SK-N-SH (cell line): Measurements from ENCODE around the gene CSNK1G3. TPM values are rescaled to one million over a fixed set of nuclear protein-coding genes. Genes with fewer than 3 reads are reported as not detected.

Experiments used
- CTCF ChIA-PET: fragments of 300-600, 350-600 bp; formaldehyde crosslinking; extraction: SDS; loops from one replicate; lab custom pipeline; 2021; lab: Yijun Ruan, JAX
- POLR2A ChIA-PET: fragments of 350-600 bp; sonication (Branson Sonifier 250); formaldehyde crosslinking; extraction: SDS; loops from one replicate; lab custom pipeline; 2020; ENCODE audit warnings: antibody characterized with exemption, inconsistent platforms; lab: Yijun Ruan, JAX
- DNase-seq: peaks from one replicate; pipeline ENCODE4 v3.0.0; 2012
- H2AFZ ChIP-seq: fragments of 200-600 bp; sonication (generic); 2 replicates; pipeline ENCODE4 v1.8.1; 2016; ENCODE audit warnings: antibody characterized with exemption, mild to moderate bottlenecking, low read depth
- H3F3A ChIP-seq: fragments of 200-600 bp; sonication (generic); replicated peaks from 2 replicates; pipeline ENCODE3; 2016; ENCODE audit warnings: antibody characterized with exemption, mild to moderate bottlenecking; ENCODE audit not compliant: insufficient read depth
- H3K27ac ChIP-seq, 2 experiments: fragments of 200-500 bp in 1 of 2; fragments of 200-600 bp in 1 of 2; sonication (Bioruptor generic) in 1 of 2; sonication (generic), shearing (Covaris generic) in 1 of 2; 2 replicates each; pipeline versions ENCODE4 v1.5.1 to v1.6.1; 2014 to 2016; ENCODE audit warnings: low read depth in 2 of 2, inconsistent platforms in 1 of 2, low read length in 1 of 2, mild to moderate bottlenecking in 1 of 2, mixed read lengths in 1 of 2
- H3K27me3 ChIP-seq: fragments of 200-600 bp; sonication (generic), shearing (Covaris generic); 2 replicates; pipeline ENCODE4 v1.6.1; 2016; ENCODE audit warnings: mixed run types; ENCODE audit not compliant: insufficient read depth
- H3K36me3 ChIP-seq, 2 experiments: fragments of 200-500 bp in 1 of 2; fragments of 200-600 bp in 1 of 2; sonication (Bioruptor generic) in 1 of 2; sonication (generic) in 1 of 2; replicated peaks in 1 of 2; 2 replicates each; pipeline versions ENCODE3 to v1.5.1; 2014 to 2016; ENCODE audit warnings: low read length in 1 of 2, mild to moderate bottlenecking in 1 of 2; ENCODE audit not compliant: insufficient read depth in 2 of 2, control insufficient read depth in 1 of 2
- H3K4me1 ChIP-seq, 2 experiments: fragments of 200-500 bp in 1 of 2; fragments of 200-600 bp in 1 of 2; sonication (Bioruptor generic) in 1 of 2; sonication (generic), shearing (Covaris generic) in 1 of 2; 2 replicates each; pipeline versions ENCODE4 v1.5.1 to v1.6.1; 2014 to 2016; ENCODE audit warnings: low read depth in 1 of 2, low read length in 1 of 2, mixed run types in 1 of 2; ENCODE audit not compliant: insufficient read depth in 2 of 2, control insufficient read depth in 1 of 2
- H3K4me2 ChIP-seq: fragments of 200-600 bp; sonication (generic), shearing (Covaris generic); 2 replicates; pipeline ENCODE4 v1.6.1; 2017; ENCODE audit warnings: mixed run types
- H3K4me3 ChIP-seq, 2 experiments: fragments of 200-500 bp in 1 of 2; fragments of 200-600 bp in 1 of 2; sonication (Bioruptor generic) in 1 of 2; sonication (generic), shearing (Covaris generic) in 1 of 2; 2 replicates each; pipeline versions ENCODE4 v1.5.1 to v1.8.1; 2014 to 2016; ENCODE audit warnings: low read depth in 2 of 2, inconsistent platforms in 1 of 2, low read length in 1 of 2, mild to moderate bottlenecking in 1 of 2, mixed read lengths in 1 of 2, moderate library complexity in 1 of 2
- H3K79me2 ChIP-seq: fragments of 200-600 bp; sonication (generic); 2 replicates; pipeline ENCODE4 v1.8.1; 2017; ENCODE audit warnings: mild to moderate bottlenecking; ENCODE audit not compliant: insufficient read depth
- H3K9ac ChIP-seq: fragments of 200-600 bp; sonication (generic); 2 replicates; pipeline ENCODE4 v1.6.1; 2017; ENCODE audit warnings: mixed run types
- H3K9me2 ChIP-seq: fragments of 200-600 bp; sonication (generic); 2 replicates; pipeline ENCODE4 v1.6.1; 2017; ENCODE audit warnings: mixed run types
- H3K9me3 ChIP-seq: fragments of 200-600 bp; sonication (generic); 2 replicates; pipeline ENCODE4 v1.6.1; 2017; ENCODE audit warnings: mixed run types, mild to moderate bottlenecking, moderate library complexity
- H4K20me1 ChIP-seq: fragments of 200-600 bp; sonication (generic); 2 replicates; pipeline ENCODE4 v1.6.1; 2017; ENCODE audit warnings: mild to moderate bottlenecking, mixed run types; ENCODE audit not compliant: insufficient read depth
- ELF1 ChIP-seq: IDR thresholded peaks from 2 replicates; pipeline ENCODE4 v1.4.0; 2012
- FOSL2 ChIP-seq: IDR thresholded peaks from 2 replicates; pipeline ENCODE4 v1.4.0; 2012; ENCODE audit warnings: low read depth, mild to moderate bottlenecking, moderate library complexity, borderline replicate concordance
- FOXM1 ChIP-seq: IDR thresholded peaks from 2 replicates; pipeline ENCODE4 v1.4.0; 2012; ENCODE audit warnings: low read depth, mild to moderate bottlenecking
- JUND ChIP-seq: IDR thresholded peaks from 2 replicates; pipeline ENCODE4 v1.4.0; 2012
- MEF2A ChIP-seq: IDR thresholded peaks from 2 replicates; pipeline ENCODE4 v1.4.0; 2012; ENCODE audit warnings: low read depth, borderline replicate concordance
- PBX3 ChIP-seq: IDR thresholded peaks from 2 replicates; pipeline ENCODE4; 2012
- POLR2AphosphoS5 ChIP-seq: IDR thresholded peaks from 2 replicates; pipeline ENCODE4 v1.6.1; 2012; ENCODE audit warnings: low read depth, low read length
- RAD21 ChIP-seq: IDR thresholded peaks from 2 replicates; pipeline ENCODE4 v1.6.1; 2012; ENCODE audit warnings: mild to moderate bottlenecking, low read length
- RCOR1 ChIP-seq: fragments of 150-350 bp; IDR thresholded peaks from 2 replicates; pipeline ENCODE4 v1.6.1; 2017; ENCODE audit warnings: antibody characterized with exemption, low read length
- RFX5 ChIP-seq: IDR thresholded peaks from 2 replicates; pipeline ENCODE4 v1.6.1; 2012; ENCODE audit warnings: mild to moderate bottlenecking, improper control_type of control experiment, low read length
- SIN3A ChIP-seq: IDR thresholded peaks from 2 replicates; pipeline ENCODE4 v1.6.1; 2012; ENCODE audit warnings: low read depth, mild to moderate bottlenecking, low read length, moderate library complexity, borderline replicate concordance
- SMC3 ChIP-seq: IDR thresholded peaks from 2 replicates; pipeline ENCODE4 v1.6.1; 2012; ENCODE audit warnings: low read depth, low read length, improper control_type of control experiment
- TAF1 ChIP-seq: IDR thresholded peaks from 2 replicates; pipeline ENCODE4 v1.6.1; 2012; ENCODE audit warnings: low read depth, mild to moderate bottlenecking, low read length, moderate library complexity, borderline replicate concordance
- TEAD4 ChIP-seq: IDR thresholded peaks from 2 replicates; pipeline ENCODE4 v1.4.0; 2012; ENCODE audit warnings: mild to moderate bottlenecking, borderline replicate concordance; ENCODE audit not compliant: insufficient read depth
- USF1 ChIP-seq: IDR thresholded peaks from 2 replicates; pipeline ENCODE4 v1.4.0; 2012; ENCODE audit warnings: low read depth, borderline replicate concordance
- YY1 ChIP-seq: IDR thresholded peaks from 2 replicates; pipeline ENCODE4 v1.4.0; 2012; ENCODE audit warnings: low read depth, mild to moderate bottlenecking
- ZBTB33 ChIP-seq: IDR thresholded peaks from 2 replicates; pipeline ENCODE4 v1.4.0; 2012; ENCODE audit warnings: low read depth, borderline replicate concordance
- WGBS: methylation state at CpG from one replicate; pipeline ENCODE4 v1.1.6; 2017; ENCODE audit warnings: low lambda C conversion rate; 5-methylcytosine and 5-hydroxymethylcytosine counted together
- polyA plus RNA-seq, 3 experiments: library from polyadenylated mRNA; depleted of rRNA; stranded (reverse); fragments of >200 nt; gene quantifications; 2 replicates each; pipeline ENCODE4 v1.2.3, GENCODE V29; 2012

The CSNK1G3 gene
- polyA plus RNA-seq, 1 of the 3 experiments (the other 2 are of a cell fraction): 13.1 TPM

- no peak overlapping the region for H2AFZ ChIP-seq
- no peaks in the 10 kb centered on the region for H3K9me2 ChIP-seq
- H4K20me1 ChIP-seq: peaks cover 15% of the 10 kb centered on the region
- H3K9ac ChIP-seq: no peak overlapping the region
- H3K27ac ChIP-seq: no peak overlapping the region
- WGBS: 95% methylated on average over 2 of the region's 2 CpGs
- H3F3A ChIP-seq: no peaks in the 10 kb centered on the region
- peaks cover 93% of the 10 kb centered on the region for H3K79me2 ChIP-seq
- peaks cover 0 to 3% of the 10 kb centered on the region in 2 experiments; a peak in 2 of 4 replicates for H3K4me1 ChIP-seq
- CTCF ChIA-PET: no interaction called here
- H3K27me3 ChIP-seq: no peaks in the 10 kb centered on the region
- no peaks in the 10 kb centered on the region for H3K36me3 ChIP-seq
- no peak for TF ChIP-seq POLR2AphosphoS5
- no peak overlapping the region for H3K4me2 ChIP-seq
- H3K9me3 ChIP-seq: no peaks in the 10 kb centered on the region
- DNase-seq: no peak
- POLR2A ChIA-PET: no interaction called here
- H3K4me3 ChIP-seq: no peak overlapping the region
Observed at GRCh38 chr5:123537256-123537655, 25.3 kb downstream of the CSNK1G3 start.

GRCh38 chr5:123537845-123538244 lies 25.9 kb downstream of the CSNK1G3 start:
- no peak overlapping the region for H3K4me2 ChIP-seq
- no peaks in the 10 kb centered on the region for H3K27me3 ChIP-seq
- no peak overlapping the region for H3K9ac ChIP-seq
- H3K9me3 ChIP-seq: no peaks in the 10 kb centered on the region
- peaks cover 15% of the 10 kb centered on the region for H4K20me1 ChIP-seq
- no peak overlapping the region for H3K27ac ChIP-seq
- H3K4me1 ChIP-seq: peaks cover 0 to 3% of the 10 kb centered on the region in 2 experiments; a peak in 2 of 4 replicates
- no peak overlapping the region for H2AFZ ChIP-seq
- no peaks in the 10 kb centered on the region for H3K36me3 ChIP-seq
- peaks cover 93% of the 10 kb centered on the region for H3K79me2 ChIP-seq
- WGBS: 98% methylated on average over 2 of the region's 2 CpGs
- no peak overlapping the region for H3K4me3 ChIP-seq
- no peaks in the 10 kb centered on the region for H3F3A ChIP-seq
- no peak for TF ChIP-seq MEF2A
- no peak for TF ChIP-seq RCOR1
- no peak for TF ChIP-seq TAF1
- TF ChIP-seq YY1: no peak
- TF ChIP-seq TEAD4: no peak
- TF ChIP-seq USF1: no peak
- TF ChIP-seq ELF1: no peak
- TF ChIP-seq FOSL2: no peak
- no peak for TF ChIP-seq ZBTB33
- TF ChIP-seq PBX3: no peak
- TF ChIP-seq SMC3: no peak
- TF ChIP-seq JUND: no peak
- no peak for TF ChIP-seq FOXM1
- no peak for TF ChIP-seq RFX5
- TF ChIP-seq RAD21: no peak
- TF ChIP-seq SIN3A: no peak
- no peaks in the 10 kb centered on the region for H3K9me2 ChIP-seq
- CTCF ChIA-PET: interaction anchor here (0.6 kb wide), 1 partner anchor 26 kb away, joined by 3 read pairs; the partner anchor contains the start of gene CSNK1G3
- POLR2A ChIA-PET: no interaction called here
- DNase-seq: no peak
